UCSD-AML1 (cell line): ENCODE measurements around the gene P3H2.
A peak's percentile ranks its signal among the peaks of the same experiment; 100 is the strongest.
"Not testable (repeated sequence)": the region's sequence is repeated elsewhere in the genome, so short reads cannot be mapped to it uniquely, and the experiment has no call there.

Experiments
- DNase-seq: peaks from one replicate; lab custom pipeline; 2025; ENCODE audit not compliant: unreplicated experiment; lab: John Stamatoyannopoulos, UW

Gene P3H2

DNA sequence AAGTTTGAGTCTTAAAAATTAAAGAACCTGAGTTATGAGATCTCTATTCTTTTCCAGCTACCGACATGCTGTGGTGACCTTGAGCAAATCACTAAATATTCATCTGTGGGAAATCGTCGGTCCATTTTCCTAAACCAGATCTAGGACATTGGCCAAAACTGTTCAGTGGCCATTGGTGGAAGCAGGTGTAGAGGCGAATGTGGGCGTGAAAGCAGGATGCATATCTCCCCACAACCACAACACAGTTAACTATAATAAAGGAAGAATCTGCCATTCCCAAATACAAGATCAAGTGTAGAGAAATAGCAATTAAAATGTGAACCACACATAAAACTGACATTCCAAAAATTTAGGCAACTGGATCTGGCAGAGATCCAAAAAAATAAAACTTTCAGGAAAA lies 129.9 kb downstream of the P3H2 start:
- DNase-seq = no peak

DNA sequence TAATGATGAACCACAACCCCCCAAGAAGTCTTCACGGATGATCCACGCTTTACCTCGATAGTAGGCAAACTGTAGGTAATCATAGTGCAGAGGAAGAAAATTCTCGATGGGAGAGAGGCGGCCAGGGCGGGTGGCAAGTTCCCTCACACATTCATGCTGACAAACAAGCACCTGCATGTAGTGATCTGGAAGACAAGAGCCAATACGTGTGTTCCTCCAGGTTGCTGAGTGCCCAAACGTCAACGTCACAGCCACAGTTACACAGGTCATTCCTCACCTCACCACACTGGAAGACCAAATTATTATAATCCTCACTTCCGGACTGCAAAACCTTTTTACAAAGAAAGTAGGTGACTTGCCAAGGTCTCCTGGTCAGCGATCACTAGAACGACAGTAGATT lies 131.8 kb downstream of the P3H2 start:
- DNase-seq = no peak

DNA sequence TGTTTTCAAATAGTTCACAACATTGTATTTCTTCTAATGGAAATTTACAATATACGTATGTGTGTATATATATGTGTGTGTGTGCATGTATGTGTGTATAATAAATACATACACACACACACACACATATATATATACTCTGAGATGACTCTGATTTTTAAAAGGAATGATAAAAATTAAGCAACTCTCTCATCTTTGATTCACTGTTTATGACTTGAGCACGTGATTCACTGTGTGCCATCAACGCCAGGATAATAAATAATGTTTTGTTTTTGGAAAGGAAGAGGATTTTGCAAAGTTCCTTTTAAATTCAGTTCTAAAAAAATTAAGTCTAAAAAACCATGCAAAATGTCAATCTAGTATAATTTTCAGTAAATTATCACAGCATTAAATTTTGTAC lies 132.4 kb downstream of the P3H2 start:
- no peak for DNase-seq

DNA sequence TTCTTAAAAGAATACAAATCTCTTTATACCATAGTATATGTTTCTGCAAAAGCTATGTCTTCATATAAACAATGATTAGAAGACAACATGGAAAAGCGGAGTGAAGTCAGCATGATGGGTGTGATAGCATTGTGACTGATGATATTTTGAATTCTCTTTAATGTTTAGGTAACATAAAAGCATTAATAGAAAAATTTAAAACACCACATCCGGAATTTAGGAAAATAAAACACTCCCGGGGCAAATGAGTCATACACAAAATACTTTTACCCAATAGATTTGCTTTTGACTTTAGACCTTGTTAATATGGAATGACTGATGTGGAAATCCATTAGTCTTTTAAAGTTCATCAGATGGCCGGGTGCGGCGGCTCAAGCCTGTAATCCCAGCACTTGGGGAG lies 134.7 kb downstream of the P3H2 start:
- DNase-seq = no peak

DNA sequence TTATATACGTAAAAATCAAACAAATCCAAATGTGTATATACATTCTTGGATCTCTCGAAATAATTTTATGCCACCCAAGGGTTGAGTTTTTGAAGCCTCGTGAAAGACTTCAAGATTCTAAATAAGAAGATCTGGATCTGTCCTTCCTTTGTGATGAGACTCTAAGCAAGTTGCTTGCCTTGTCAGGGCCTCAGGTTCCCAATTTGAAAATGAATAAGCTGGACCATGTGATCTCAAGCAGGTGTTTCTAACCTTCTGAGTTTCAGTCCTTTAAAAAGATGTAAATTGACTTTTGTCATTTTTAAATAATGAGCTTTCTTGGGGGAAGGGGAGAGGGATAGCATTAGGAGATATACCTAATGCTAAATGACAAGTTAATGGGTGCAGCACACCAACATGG lies 137.1 kb downstream of the P3H2 start:
- no peak for DNase-seq

DNA sequence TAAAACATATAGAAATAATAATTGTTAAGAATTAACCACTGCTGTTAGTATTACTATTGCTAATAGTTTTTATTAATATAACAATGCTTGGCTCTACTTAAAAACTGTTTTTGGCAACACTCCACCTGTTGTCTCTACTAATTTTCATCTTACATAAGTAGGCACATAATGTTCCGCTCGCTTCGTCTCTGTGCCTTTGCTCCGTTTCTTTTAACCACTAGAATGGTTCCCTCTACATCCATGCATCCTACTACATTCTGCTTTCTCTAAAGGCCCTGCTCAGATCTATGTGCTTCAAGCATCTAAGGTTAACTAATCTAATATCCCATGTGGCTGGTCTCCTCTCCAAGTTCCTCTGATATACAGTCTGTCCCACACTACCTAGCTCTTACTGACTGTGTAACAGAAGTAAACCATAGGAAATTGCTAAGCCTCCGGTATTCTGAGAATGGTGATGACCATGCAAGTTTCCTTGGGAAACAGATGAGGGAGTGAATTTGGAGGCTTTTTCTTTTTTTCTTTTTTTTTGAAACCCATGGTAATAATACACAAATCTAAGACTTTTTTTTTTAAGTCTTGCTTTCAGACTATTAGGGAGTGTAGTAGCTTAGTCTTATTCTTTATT lies 138.3 kb downstream of the P3H2 start:
- no peak for DNase-seq

DNA sequence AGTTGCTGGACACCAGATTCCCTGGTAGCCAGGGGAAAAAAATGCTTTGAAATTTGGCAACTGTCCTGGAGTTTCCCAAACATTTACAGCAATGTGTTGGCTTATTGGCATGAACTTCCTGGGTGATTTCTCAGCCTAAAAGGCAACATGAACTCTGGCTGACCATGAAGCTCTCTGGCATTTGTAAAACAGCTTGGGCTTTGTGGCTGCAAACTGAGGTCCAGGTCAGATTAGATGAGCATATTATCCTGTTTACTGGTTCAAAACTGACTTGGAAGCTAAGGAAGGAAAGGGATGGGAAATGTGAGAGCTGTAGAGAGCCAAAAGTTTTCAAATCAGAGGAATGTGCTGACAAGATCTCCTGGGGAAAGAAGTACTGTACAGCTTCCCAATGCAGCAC lies 139.0 kb downstream of the P3H2 start:
- DNase-seq = no peak

DNA sequence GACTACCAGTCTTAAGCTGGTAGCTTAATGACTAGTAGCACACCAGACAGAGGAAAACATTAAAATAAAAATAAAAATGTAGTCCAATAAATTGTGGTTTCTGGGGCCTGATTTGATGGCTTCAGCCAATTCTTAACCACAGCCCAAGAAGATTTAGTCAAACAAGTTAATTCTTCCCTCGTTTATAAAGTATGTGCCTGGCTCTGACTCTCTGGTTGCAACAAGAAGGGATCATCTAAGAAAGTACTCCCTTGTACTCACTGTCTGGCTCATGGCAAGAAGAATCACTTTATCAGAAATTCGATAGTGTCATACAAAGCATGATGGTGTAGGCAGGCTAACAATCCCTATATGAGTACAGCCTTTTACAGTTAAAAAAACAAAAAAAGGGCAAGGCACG lies 141.9 kb downstream of the P3H2 start:
- DNase-seq = no peak

DNA sequence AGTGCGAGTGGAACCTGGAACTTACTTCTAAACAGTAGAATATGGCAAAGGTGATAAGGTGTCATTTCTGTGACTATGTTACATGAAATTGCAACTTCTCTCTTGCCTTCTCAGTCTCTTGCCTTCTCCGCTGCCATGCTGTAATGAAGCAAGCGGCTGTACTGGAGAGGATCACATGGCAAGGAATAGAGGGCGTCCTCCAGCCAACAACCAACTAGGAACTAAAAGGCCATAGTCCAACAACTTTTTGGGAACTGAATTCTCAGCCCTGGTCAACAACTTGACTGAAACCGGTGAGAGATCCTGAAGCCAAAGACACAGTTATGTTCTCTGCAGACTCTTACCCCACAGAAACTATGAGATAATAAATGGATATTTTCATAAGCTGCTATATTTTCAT lies 143.5 kb downstream of the P3H2 start:
- no peak for DNase-seq

DNA sequence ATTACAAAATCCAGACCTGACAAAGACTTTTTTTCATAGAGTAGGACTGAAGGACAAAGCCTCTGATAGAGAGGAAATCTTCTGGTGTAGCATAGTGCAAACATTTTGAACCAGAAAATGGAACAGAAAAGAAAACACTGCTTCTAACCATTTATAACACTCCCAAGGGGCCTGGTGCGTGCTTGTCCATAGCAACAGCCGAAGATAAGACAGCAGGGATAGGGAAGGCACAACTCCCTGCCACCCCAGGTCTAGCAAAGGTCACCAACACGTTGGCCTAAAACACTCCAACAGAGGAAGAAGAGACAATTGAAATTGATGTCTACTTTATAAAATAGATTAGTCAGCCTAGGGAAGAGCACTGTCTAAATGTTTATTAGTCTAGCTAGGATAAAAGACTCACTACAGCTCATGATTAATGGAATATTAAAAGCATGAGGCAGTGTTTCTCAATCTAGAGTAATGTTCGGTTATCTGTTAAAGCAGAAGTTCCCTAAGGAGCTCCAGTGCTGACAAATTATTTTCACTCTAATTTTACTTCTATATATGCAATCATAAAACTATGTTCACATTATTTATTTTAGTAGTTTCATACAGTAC lies 145.2 kb downstream of the P3H2 start:
- DNase-seq = no peak

DNA sequence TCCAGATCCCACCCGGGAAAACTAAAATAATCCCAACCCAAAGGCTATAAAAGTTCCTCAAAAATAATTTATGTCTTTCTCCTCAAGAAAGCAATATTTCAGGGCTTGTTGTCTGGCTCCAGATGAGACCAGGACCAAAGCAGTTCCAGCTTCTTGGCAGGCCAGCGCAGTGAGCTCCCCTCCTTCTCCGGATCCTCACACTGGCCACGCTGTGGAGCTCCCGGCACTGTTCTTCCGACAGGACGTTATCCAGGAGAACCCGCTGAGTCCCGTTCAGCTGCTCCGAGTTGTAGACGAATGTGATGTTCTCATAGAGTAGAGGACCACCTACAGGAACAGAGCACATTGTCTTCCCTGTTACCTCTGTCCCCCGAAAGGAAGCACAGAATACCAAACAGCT lies 146.3 kb downstream of the P3H2 start:
- no peak for DNase-seq

DNA sequence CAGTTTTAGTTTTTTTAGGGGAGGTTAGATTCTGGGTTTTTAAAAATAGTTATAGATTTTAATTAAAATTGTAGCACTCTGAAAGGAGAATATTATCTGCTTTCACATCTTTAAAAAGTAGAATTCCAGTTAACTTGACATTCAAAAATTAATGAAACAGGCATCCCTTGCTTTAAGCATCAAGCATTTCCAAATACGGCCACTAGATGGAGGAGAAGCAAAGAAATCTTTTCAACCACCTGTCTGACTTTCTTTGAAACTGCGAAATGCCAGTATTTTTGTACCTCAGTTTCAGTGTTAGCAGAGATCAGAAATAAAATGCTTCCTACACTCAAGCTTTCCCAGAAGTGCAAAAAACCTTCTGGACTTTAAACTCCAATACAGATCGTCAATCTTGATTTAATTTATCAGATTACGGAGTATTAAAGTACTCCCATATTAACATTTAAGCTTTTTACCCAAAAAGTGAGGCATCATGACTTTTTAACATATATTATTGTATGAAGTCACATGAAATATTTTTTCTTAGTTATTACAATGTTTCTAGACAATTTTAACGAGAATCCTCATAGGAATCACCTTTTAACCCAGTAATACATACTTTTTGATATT lies 153.3 kb downstream of the P3H2 start:
- no peak for DNase-seq

DNA sequence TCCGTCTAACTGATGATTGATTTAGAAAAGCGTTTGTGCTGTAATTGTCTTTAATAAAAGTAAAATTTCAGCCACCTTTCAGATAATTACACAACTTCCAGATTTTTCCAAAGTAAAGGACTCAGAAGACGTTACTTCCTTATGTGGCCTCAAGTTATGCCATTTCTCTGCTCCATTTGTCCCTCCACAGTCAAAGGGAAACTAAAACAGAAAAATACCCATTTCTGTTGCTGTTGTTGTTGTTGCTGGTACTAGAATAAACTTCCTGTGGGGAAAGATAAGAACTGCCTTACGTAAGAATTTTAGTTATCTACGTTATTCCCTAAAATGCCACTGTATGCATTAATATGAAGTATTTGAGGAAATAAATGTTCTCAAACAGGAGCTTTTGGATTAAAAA lies 153.9 kb downstream of the P3H2 start:
- no peak for DNase-seq

DNA sequence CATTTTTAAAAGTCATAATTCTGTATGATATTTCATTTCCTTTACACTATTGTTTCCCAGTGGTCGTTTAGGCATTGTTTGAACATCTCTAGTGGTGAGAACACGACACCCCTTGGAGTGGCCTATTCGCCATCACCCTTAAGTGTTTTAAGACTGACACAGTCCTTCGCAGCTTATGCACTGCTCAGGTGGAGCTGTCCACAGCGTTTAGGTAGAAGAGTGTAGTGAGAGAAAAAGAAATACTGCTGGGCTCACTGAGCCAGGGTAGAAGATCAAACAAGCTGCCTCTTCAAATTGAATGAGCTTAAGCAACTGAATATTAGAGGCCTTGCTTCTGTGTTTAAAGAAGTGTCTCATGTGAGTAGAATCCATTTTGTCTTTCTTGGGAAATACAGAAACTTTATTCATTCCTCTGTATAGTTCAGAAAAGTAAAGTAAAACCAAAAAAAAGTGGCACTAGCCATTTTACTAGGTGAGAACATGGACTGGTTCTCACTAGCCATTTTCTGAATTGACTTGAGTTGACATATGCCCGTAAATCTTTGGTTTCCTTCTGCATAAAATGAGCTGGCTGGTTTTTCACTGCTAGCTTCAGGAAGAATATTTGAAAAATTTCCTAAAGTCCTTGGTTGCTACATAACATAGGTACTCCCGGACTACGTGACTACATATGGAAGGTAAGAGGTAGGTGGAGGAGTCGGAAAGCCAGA lies 155.9 kb downstream of the P3H2 start:
- DNase-seq = no peak

DNA sequence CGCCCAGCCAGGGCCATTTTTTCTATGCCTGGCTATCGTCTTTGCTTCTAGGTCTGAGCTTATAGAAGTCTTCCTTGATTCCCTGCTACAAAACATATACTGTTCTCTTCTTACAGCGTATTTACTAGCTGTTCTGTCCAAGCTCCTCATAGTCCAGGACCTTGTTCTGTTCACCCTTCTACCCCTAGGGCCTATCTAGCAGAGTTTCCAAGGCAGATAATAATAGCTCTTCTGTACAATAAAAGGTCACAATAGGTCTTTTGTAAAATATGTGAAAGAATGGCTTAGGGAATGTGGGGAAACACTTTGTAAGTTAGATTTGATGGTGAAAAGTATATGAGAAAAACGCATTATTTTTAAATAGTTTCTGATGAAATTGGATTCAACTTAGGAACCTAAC lies 158.2 kb downstream of the P3H2 start:
- DNase-seq = no peak

DNA sequence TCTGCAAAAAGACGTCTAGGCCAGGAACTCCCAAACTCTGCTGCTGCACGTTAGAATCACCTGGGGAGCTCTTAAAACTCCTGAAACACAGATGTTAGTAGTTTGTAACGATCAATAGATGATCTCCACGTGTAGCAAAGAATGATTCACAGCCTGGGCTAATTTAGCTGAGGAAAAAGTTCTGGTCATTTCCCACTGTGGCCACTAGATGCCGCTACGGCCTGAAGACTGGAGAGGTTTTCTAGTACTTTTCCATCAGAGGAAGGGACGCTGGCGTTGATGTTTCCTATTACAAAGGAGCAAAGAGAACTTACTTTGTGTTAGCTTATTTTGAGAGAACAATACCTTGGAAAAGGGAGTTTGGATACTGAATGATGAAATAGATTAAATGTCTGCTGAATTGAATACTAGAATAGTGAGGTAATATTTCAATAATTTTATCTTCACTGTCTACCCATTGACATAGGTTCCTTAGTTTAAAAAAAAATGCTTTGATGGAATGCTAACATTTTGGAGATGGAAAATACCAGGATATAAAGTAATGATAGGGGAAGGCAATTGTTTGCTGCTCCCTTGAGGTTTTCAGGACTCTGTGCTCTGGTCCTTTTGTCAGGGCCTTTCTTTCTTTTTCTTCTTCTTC lies 159.1 kb downstream of the P3H2 start:
- DNase-seq = peak; percentile 63

DNA sequence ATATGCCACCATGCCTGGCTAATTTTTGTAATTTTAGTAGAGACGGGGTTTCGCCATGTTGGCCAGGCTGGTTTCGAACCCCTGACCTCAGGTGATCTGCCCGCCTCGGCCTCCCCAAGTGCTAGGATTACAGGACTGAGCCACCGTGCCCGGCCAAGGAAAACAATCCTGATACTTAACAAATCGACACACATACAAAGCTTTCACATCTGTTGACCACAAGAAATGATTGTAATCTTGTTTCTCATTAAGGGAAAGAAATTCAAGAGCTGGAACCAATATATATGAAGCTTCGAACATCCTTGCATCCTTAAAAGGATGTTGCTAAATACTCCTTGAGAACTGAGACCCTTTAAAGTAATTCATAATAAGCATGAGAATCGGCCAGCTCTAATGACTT lies 159.6 kb downstream of the P3H2 start:
- DNase-seq = not testable (repeated sequence)

DNA sequence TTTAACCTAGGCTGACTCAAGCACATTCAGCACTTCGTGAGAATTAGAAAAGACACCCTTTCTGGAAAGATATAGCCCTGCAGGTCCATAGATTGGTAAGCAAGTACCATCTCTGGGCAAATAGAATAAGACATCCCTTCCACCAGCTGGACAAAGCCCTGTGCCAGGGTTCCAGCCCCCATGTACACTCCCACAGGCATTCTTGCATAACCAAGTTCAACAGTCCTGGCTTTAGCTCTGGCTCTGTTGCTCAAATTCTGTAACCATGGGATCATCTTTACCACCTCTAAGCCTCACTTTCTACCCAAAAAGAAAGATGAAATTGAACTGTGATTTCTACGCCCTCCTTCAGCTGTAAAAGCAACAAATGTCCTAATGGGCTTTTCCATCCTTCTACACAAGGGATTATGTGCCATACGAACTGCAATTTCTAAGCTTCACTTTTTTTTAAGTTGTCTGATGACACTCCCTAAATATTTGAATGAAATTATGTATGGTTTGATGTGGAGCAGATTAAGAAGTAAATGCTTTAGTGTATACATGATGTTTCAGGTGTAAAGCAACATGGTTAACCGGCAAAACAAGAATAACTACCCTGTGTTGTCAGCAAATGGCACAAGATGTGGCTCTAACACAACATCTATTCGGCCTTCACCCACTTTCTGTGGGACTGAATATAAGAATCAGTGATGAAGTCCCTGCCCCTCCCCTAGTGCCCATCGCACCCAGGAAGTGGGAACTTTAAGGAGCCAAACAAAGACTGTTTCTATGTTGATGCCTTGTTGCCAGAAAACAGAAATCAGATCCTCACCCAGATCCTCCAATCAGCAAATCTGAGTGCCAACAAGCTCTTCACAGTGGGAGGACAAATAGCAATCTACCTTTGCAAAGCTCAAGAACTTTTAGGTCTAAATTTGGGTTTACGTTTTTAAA lies 165.7 kb downstream of the P3H2 start:
- no peak for DNase-seq

DNA sequence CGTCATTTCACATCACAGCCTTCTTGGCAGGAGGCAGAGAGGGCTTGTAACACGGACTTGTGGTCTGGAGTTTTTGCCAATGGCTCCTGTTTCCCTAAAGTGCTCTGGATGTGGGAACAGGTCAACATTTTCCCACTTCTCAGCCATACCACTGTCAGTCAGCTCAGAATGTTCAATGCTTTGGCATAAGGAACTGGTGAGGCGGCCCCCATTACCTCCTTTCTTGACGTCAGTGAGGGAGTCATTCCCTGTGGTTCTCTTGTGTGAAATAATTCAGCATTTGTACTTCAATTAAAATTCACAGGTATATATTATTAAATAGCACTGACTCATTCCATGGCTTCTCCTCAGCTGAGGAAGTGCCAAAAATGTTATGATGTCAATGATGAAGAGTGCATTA lies 167.1 kb downstream of the P3H2 start:
- no peak for DNase-seq

DNA sequence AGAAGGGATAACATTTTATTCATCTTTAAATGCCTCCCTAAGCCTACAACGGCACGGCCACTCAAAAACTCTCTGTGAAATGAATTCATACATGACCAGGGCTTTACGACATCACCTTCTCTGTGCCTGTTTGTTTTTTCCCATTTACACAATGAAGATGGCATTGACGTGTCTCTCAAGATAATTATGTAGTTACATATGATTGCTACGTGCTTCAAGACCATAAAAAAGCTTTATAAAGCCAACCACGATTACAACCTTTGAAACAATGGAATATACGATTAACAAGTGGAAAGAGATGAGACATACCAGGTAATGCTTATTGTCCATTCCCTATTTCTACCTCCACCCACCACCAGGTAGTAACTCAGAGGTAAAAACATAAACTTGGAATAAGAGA lies 168.4 kb downstream of the P3H2 start:
- no peak for DNase-seq

DNA sequence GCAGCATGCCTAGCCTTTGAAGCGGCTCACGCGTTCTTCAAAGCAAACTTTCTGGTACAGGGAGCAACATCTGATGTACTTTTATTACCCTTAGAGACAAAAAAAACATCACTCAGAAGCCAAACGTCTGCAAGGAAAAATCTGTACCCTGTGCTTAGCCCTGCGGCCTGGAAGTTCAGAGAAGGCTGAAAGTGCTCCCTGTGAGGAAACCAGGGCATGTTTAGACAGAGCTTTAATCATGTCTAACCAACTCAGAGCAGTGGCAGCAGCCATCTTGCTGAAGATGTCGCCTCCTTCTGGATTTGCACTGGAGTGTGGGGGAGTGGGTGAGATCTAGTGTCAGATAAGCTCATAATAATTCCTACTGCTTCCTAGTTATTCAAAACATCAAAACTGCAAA lies 170.4 kb downstream of the P3H2 start:
- no peak for DNase-seq
